HEK293 (cell line): Measurements from ENCODE around the gene DUS1L.

Experiments used
- CTCF ChIA-PET: fragments of 350-600 bp; formaldehyde crosslinking; extraction: SDS; loops from one replicate; lab custom pipeline; 2021; ENCODE audit warnings: antibody characterized with exemption; lab: Yijun Ruan, JAX
- POLR2A ChIA-PET: fragments of 300-600 bp; formaldehyde crosslinking; extraction: SDS; loops from one replicate; lab custom pipeline; 2020; ENCODE audit warnings: antibody characterized with exemption, inconsistent platforms; lab: Yijun Ruan, JAX
- H3K27ac ChIP-seq: fragments of 200-500 bp; sonication (Bioruptor generic); 2 replicates; pipeline ENCODE4 v1.5.1; 2014; ENCODE audit warnings: low read depth, low read length, control low read depth, inconsistent platforms; ENCODE audit errors: extremely low read depth
- H3K36me3 ChIP-seq, 2 experiments: fragments of 200-500 bp in 1 of 2; sonication (Bioruptor generic) in 1 of 2; 1 replicate in 1 of 2; 2 replicates in 1 of 2; pipeline ENCODE4 v1.5.1; 2014 to 2017; ENCODE audit warnings: inconsistent platforms in 2 of 2, low read length in 2 of 2; ENCODE audit not compliant: control insufficient read depth in 2 of 2, insufficient read depth in 1 of 2
- H3K4me1 ChIP-seq: fragments of 200-500 bp; sonication (Bioruptor generic); 2 replicates; pipeline ENCODE4 v1.5.1; 2014; ENCODE audit warnings: mild to moderate bottlenecking, low read length, inconsistent platforms; ENCODE audit not compliant: control insufficient read depth, insufficient read depth
- H3K4me3 ChIP-seq: 2 replicates; pipeline ENCODE4 v1.5.1; 2011; ENCODE audit warnings: low read depth, mild to moderate bottlenecking, control low read depth, low read length, moderate library complexity
- H3K9me3 ChIP-seq: fragments of 200-500 bp; sonication (Bioruptor generic); 2 replicates; pipeline ENCODE4 v1.5.1; 2014; ENCODE audit warnings: low read depth, low read length, inconsistent platforms; ENCODE audit not compliant: control insufficient read depth, insufficient read depth
- FEZF1 ChIP-seq: fragments of 450-650 bp; formaldehyde crosslinking; IDR thresholded peaks from 2 replicates; pipeline ENCODE4 v1.5.1; 2016; ENCODE audit warnings: missing biosample characterization, missing genetic modification characterization
- GLI2 ChIP-seq: fragments of 450-650 bp; formaldehyde crosslinking; IDR thresholded peaks from 2 replicates; pipeline ENCODE4; 2017; ENCODE audit warnings: missing biosample characterization, missing genetic modification characterization, low read depth, borderline replicate concordance
- GLIS2 ChIP-seq: fragments of 450-650 bp; formaldehyde crosslinking; IDR thresholded peaks from 2 replicates; pipeline ENCODE4 v1.5.1; 2016; ENCODE audit warnings: missing biosample characterization, missing genetic modification characterization
- IKZF3 ChIP-seq: fragments of 450-650 bp; IDR thresholded peaks from 2 replicates; pipeline ENCODE4 v1.5.0; 2018; ENCODE audit warnings: missing biosample characterization, mild to moderate bottlenecking, missing genetic modification characterization, moderate library complexity
- SALL2 ChIP-seq: fragments of 450-650 bp; formaldehyde crosslinking; IDR thresholded peaks from 2 replicates; pipeline ENCODE4 v1.5.0; 2017; ENCODE audit warnings: missing biosample characterization, mild to moderate bottlenecking, missing genetic modification characterization, borderline replicate concordance
- YY1 ChIP-seq: fragments of 450-650 bp; formaldehyde crosslinking; IDR thresholded peaks from 2 replicates; pipeline ENCODE4 v1.5.1; 2018; ENCODE audit warnings: missing biosample characterization, missing genetic modification characterization
- YY2 ChIP-seq: fragments of 450-650 bp; formaldehyde crosslinking; IDR thresholded peaks from 2 replicates; pipeline ENCODE4 v1.5.1; 2016; ENCODE audit warnings: missing biosample characterization, missing genetic modification characterization
- ZFP3 ChIP-seq: fragments of 450-650 bp; formaldehyde crosslinking; IDR thresholded peaks from 2 replicates; pipeline ENCODE4 v1.5.1; 2016; ENCODE audit warnings: low read depth, missing biosample characterization, missing genetic modification characterization
- ZNF10 ChIP-seq: fragments of 450-650 bp; formaldehyde crosslinking; IDR thresholded peaks from 2 replicates; pipeline ENCODE4 v1.5.1; 2017; ENCODE audit warnings: missing biosample characterization, missing genetic modification characterization
- ZNF146 ChIP-seq: fragments of 450-650 bp; formaldehyde crosslinking; IDR thresholded peaks from 2 replicates; pipeline ENCODE4 v1.5.1; 2016; ENCODE audit warnings: missing biosample characterization, missing genetic modification characterization
- ZNF184 ChIP-seq: fragments of 450-650 bp; IDR thresholded peaks from 2 replicates; pipeline ENCODE4 v1.5.1; 2018; ENCODE audit warnings: missing biosample characterization, mild to moderate bottlenecking, missing genetic modification characterization
- ZNF350 ChIP-seq: fragments of 450-650 bp; formaldehyde crosslinking; IDR thresholded peaks from 2 replicates; pipeline ENCODE4 v1.5.0; 2017; ENCODE audit warnings: missing biosample characterization, mild to moderate bottlenecking, missing genetic modification characterization
- ZNF391 ChIP-seq: fragments of 450-650 bp; formaldehyde crosslinking; IDR thresholded peaks from 2 replicates; pipeline ENCODE4 v1.5.1; 2016; ENCODE audit warnings: low read depth, missing biosample characterization, missing genetic modification characterization, borderline replicate concordance
- ZNF404 ChIP-seq: fragments of 450-650 bp; formaldehyde crosslinking; IDR thresholded peaks from 2 replicates; pipeline ENCODE4 v1.5.1; 2017; ENCODE audit warnings: missing biosample characterization, missing genetic modification characterization
- ZNF473 ChIP-seq: fragments of 450-650 bp; formaldehyde crosslinking; IDR thresholded peaks from 2 replicates; pipeline ENCODE4 v1.5.1; 2017; ENCODE audit warnings: missing biosample characterization, missing genetic modification characterization
- ZNF48 ChIP-seq: fragments of 450-650 bp; formaldehyde crosslinking; IDR thresholded peaks from 2 replicates; pipeline ENCODE4 v1.5.1; 2016; ENCODE audit warnings: missing biosample characterization, missing genetic modification characterization
- ZNF510 ChIP-seq: fragments of 450-650 bp; formaldehyde crosslinking; IDR thresholded peaks from 2 replicates; pipeline ENCODE4 v1.5.1; 2018; ENCODE audit warnings: mild to moderate bottlenecking, missing genetic modification characterization, missing biosample characterization; ENCODE audit not compliant: insufficient replicate concordance
- ZNF514 ChIP-seq: fragments of 450-650 bp; formaldehyde crosslinking; IDR thresholded peaks from 2 replicates; pipeline ENCODE4 v1.5.1; 2016; ENCODE audit warnings: missing biosample characterization, missing genetic modification characterization
- ZNF548 ChIP-seq: fragments of 450-650 bp; formaldehyde crosslinking; IDR thresholded peaks from 2 replicates; pipeline ENCODE4 v1.5.1; 2016; ENCODE audit warnings: missing biosample characterization, missing genetic modification characterization
- ZNF624 ChIP-seq: fragments of 450-650 bp; formaldehyde crosslinking; IDR thresholded peaks from 2 replicates; pipeline ENCODE4 v1.5.1; 2017; ENCODE audit warnings: missing biosample characterization, missing genetic modification characterization
- ZNF658 ChIP-seq: fragments of 450-650 bp; formaldehyde crosslinking; IDR thresholded peaks from 2 replicates; pipeline ENCODE4; 2016; ENCODE audit warnings: missing biosample characterization, missing genetic modification characterization
- ZNF664 ChIP-seq: fragments of 450-650 bp; formaldehyde crosslinking; IDR thresholded peaks from 2 replicates; pipeline ENCODE4 v1.5.1; 2016; ENCODE audit warnings: missing biosample characterization, missing genetic modification characterization
- ZNF777 ChIP-seq: fragments of 450-650 bp; formaldehyde crosslinking; IDR thresholded peaks from 2 replicates; pipeline ENCODE4 v1.5.1; 2017; ENCODE audit warnings: missing biosample characterization, missing genetic modification characterization, borderline replicate concordance
- ZSCAN30 ChIP-seq: fragments of 450-650 bp; IDR thresholded peaks from 2 replicates; pipeline ENCODE4 v1.5.1; 2018; ENCODE audit warnings: missing biosample characterization, mild to moderate bottlenecking, missing genetic modification characterization, moderate library complexity
- ZXDB ChIP-seq: fragments of 450-650 bp; formaldehyde crosslinking; IDR thresholded peaks from 2 replicates; pipeline ENCODE4 v1.5.1; 2016; ENCODE audit warnings: missing biosample characterization, missing genetic modification characterization
- TF ChIP-seq, protein P1 (sequence below): fragments of 450-650 bp; IDR thresholded peaks from 2 replicates; pipeline ENCODE4 v1.5.1; 2018; ENCODE audit warnings: missing biosample characterization, mild to moderate bottlenecking, missing genetic modification characterization
- TF ChIP-seq, protein P2 (sequence below): fragments of 450-650 bp; formaldehyde crosslinking; optimal IDR thresholded peaks from 2 replicates; pipeline ENCODE3; 2016; ENCODE audit warnings: missing biosample characterization, mild to moderate bottlenecking, missing genetic modification characterization
- TF ChIP-seq, protein P3 (sequence below): fragments of 450-650 bp; formaldehyde crosslinking; conservative IDR thresholded peaks from 2 replicates; pipeline ENCODE4 v1.5.1; 2016; ENCODE audit warnings: low read depth, missing biosample characterization, missing genetic modification characterization
- TF ChIP-seq, protein P4 (sequence below): fragments of 450-650 bp; formaldehyde crosslinking; IDR thresholded peaks from 2 replicates; pipeline ENCODE4; 2016; ENCODE audit warnings: missing biosample characterization, missing genetic modification characterization

The DUS1L gene

DNA sequence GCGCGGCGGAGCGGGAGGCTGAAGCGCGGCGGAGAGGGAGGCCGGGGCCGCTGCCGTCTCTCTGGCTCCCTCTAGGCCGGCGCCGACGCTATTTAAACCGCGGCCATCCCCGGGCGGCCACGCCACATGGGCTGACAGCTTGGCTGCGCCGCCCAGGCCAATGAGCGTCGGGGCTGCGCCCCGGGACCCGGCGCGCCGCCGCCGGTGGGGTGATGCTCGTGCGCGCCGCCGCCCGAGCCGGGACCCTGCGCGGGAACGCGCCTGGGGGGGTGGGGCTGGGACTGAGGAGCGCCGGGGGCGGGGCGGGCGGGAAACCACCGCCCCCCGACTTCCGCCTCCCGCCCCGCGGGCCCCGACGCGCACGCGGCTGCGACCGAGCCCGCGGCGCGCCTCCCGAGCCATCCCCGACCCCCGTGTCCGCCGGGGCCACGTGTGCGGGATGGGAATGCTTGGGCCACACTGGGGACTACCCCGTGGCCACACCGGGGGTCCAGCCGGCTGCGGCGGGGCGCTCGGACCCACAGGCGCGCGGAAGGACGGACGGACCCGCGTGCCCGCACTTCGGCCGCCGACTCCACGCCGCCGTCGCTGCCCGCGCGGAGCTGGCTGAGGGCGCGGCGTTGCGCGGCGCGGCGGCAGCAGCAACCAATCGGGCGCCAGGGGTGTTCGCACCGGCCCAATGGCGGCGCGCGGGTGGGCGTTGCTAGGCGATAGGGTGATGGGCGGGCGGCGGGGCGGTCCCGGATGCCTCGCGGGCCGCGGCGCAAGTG is 32.8 kb upstream of the DUS1L start, which contains the start of gene FASN (continued):
- TF ChIP-seq ZNF391 (tag by site-specific recombination), result no peak
- TF ChIP-seq ZNF48 (tag by site-specific recombination), result no peak
- TF ChIP-seq ZNF184, result 0 out of 2 replicates have a peak, but pooled peaks have one; percentile 10
- TF ChIP-seq SALL2, result no peak
- TF ChIP-seq ZXDB (tag by site-specific recombination), result no peak
- no peak for TF ChIP-seq ZNF514 (tag by site-specific recombination)
- no peak for TF ChIP-seq ZNF510 (tag by site-specific recombination)
- TF ChIP-seq, protein P1, sequence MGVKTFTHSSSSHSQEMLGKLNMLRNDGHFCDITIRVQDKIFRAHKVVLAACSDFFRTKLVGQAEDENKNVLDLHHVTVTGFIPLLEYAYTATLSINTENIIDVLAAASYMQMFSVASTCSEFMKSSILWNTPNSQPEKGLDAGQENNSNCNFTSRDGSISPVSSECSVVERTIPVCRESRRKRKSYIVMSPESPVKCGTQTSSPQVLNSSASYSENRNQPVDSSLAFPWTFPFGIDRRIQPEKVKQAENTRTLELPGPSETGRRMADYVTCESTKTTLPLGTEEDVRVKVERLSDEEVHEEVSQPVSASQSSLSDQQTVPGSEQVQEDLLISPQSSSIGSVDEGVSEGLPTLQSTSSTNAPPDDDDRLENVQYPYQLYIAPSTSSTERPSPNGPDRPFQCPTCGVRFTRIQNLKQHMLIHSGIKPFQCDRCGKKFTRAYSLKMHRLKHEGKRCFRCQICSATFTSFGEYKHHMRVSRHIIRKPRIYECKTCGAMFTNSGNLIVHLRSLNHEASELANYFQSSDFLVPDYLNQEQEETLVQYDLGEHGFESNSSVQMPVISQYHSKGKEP, result peak; percentile 40; the same call in 1 of the 2 replicates
- peak; percentile 18 for TF ChIP-seq ZSCAN30 (tag by site-specific recombination)
- TF ChIP-seq, all 188 proteins: peak for 15

DNA sequence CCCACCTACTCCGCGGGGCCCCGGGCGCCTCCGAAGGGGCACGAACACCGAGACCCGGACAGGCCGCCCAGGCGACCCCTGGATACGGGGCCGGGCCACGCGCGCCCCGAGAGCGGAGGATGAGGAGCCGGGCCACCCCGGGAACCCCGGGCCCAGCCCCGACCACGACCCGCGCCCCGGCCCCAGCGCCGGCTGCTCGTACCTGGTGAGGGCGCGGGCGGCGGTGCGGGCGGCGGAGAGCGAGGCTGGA is 32.2 kb upstream of the DUS1L start:
- no peaks in the 10 kb centered on the region for H3K9me3 ChIP-seq
- H3K4me1 ChIP-seq, result 0 out of 2 replicates have a peak, but pooled peaks cover 7% of the 10 kb centered on the region
- peak overlapping the region; percentile 84 for H3K4me3 ChIP-seq
- POLR2A ChIA-PET, result interaction anchor here (0.6 to 3.9 kb wide), 10 partner anchors 9 to 265 kb away, joined by 3 to 18 read pairs (median 5); partner anchors contain the start of genes CENPX, DCXR, GPS1 and LRRC45
- H3K27ac ChIP-seq, result peak overlapping the region; percentile 99
- H3K36me3 ChIP-seq, result peaks cover 9 to 40% of the 10 kb centered on the region in 2 experiments; a peak in 2 of 3 replicates
- CTCF ChIA-PET, result interaction anchor here (0.9 kb wide), 1 partner anchor 60 kb away, joined by 4 read pairs; the partner anchor contains the start of gene DCXR
- TF ChIP-seq ZFP3 (tag by site-specific recombination) (no peak), ZNF664 (tag by site-specific recombination) (no peak), GLIS2 (tag by site-specific recombination) (no peak), ZNF473 (tag by site-specific recombination) (no peak), ZNF624 (tag by site-specific recombination) (no peak), GLI2 (tag by site-specific recombination) (no peak), ZNF777 (no peak), ZNF10 (no peak), ZNF404 (tag by site-specific recombination) (no peak), ZNF350 (tag by site-specific recombination) (no peak), ZNF658 (tag by site-specific recombination) (no peak), FEZF1 (tag by site-specific recombination) (no peak), IKZF3 (tag by site-specific recombination) (peak; percentile 18; the same call in 1 of the 2 replicates), YY1 (peak; percentile 48; the same call in 1 of the 2 replicates), ZNF510 (tag by site-specific recombination) (no peak), ZNF146 (tag by site-specific recombination) (no peak), ZNF548 (tag by site-specific recombination) (no peak), YY2 (tag by site-specific recombination) (no peak)
- TF ChIP-seq, protein P2, sequence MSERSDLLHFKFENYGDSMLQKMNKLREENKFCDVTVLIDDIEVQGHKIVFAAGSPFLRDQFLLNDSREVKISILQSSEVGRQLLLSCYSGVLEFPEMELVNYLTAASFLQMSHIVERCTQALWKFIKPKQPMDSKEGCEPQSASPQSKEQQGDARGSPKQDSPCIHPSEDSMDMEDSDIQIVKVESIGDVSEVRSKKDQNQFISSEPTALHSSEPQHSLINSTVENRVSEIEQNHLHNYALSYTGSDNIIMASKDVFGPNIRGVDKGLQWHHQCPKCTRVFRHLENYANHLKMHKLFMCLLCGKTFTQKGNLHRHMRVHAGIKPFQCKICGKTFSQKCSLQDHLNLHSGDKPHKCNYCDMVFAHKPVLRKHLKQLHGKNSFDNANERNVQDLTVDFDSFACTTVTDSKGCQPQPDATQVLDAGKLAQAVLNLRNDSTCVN, result peak; percentile 24
- TF ChIP-seq, protein P3, sequence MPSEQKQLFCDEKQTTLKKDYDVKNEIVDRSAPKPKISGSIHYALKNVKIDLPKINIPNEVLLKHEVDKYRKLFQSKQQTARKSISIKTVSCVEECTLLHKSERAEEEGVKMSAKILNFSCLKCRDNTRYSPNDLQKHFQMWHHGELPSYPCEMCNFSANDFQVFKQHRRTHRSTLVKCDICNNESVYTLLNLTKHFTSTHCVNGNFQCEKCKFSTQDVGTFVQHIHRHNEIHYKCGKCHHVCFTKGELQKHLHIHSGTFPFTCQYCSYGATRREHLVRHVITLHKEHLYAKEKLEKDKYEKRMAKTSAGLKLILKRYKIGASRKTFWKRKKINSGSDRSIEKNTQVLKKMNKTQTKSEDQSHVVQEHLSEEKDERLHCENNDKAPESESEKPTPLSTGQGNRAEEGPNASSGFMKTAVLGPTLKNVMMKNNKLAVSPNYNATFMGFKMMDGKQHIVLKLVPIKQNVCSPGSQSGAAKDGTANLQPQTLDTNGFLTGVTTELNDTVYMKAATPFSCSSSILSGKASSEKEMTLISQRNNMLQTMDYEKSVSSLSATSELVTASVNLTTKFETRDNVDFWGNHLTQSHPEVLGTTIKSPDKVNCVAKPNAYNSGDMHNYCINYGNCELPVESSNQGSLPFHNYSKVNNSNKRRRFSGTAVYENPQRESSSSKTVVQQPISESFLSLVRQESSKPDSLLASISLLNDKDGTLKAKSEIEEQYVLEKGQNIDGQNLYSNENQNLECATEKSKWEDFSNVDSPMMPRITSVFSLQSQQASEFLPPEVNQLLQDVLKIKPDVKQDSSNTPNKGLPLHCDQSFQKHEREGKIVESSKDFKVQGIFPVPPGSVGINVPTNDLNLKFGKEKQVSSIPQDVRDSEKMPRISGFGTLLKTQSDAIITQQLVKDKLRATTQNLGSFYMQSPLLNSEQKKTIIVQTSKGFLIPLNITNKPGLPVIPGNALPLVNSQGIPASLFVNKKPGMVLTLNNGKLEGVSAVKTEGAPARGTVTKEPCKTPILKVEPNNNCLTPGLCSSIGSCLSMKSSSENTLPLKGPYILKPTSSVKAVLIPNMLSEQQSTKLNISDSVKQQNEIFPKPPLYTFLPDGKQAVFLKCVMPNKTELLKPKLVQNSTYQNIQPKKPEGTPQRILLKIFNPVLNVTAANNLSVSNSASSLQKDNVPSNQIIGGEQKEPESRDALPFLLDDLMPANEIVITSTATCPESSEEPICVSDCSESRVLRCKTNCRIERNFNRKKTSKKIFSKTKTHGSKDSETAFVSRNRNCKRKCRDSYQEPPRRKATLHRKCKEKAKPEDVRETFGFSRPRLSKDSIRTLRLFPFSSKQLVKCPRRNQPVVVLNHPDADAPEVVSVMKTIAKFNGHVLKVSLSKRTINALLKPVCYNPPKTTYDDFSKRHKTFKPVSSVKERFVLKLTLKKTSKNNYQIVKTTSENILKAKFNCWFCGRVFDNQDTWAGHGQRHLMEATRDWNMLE (tag by site-specific recombination), result no peak
- TF ChIP-seq, protein P4, sequence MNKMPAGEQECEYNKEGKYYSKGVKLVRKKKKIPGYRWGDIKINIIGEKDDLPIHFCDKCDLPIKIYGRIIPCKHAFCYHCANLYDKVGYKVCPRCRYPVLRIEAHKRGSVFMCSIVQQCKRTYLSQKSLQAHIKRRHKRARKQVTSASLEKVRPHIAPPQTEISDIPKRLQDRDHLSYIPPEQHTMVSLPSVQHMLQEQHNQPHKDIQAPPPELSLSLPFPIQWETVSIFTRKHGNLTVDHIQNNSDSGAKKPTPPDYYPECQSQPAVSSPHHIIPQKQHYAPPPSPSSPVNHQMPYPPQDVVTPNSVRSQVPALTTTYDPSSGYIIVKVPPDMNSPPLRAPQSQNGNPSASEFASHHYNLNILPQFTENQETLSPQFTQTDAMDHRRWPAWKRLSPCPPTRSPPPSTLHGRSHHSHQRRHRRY (tag by site-specific recombination), result no peak
